Central memory CD4-positive, alpha-beta T cell (primary cell): ENCODE measurements around the gene NACC2.

ENCODE experiments used
- DNase-seq: peaks from one replicate; pipeline ENCODE4 v3.0.0; 2022

Gene NACC2

GRCh38 chr9:136007934-136008692 lies 87.0 kb downstream of the NACC2 start:
- DNase-seq, result no peak

- DNase-seq, result no peak
Measured at GRCh38 chr9:136007276-136007933, 87.7 kb downstream of the NACC2 start.

- no peak for DNase-seq
Measured at GRCh38 chr9:136006169-136006568, 88.9 kb downstream of the NACC2 start.

GRCh38 chr9:136004712-136005111 lies 90.4 kb downstream of the NACC2 start:
- no peak for DNase-seq

GRCh38 chr9:136004219-136004618 lies 90.9 kb downstream of the NACC2 start:
- DNase-seq, result no peak

- no peak for DNase-seq
Measured at GRCh38 chr9:136003411-136004218, 91.5 kb downstream of the NACC2 start.

GRCh38 chr9:136002881-136003280 lies 92.2 kb downstream of the NACC2 start:
- no peak for DNase-seq

GRCh38 chr9:136002215-136002614 lies 92.9 kb downstream of the NACC2 start:
- DNase-seq, result no peak

GRCh38 chr9:136001231-136001630 lies 93.9 kb downstream of the NACC2 start:
- DNase-seq, result no peak

GRCh38 chr9:135998410-135999071 lies 96.5 kb downstream of the NACC2 start:
- DNase-seq, result no peak

- no peak for DNase-seq
Measured at GRCh38 chr9:135998016-135998380, 97.1 kb downstream of the NACC2 start.

- no peak for DNase-seq
Measured at GRCh38 chr9:135997090-135998015, 97.7 kb downstream of the NACC2 start.

GRCh38 chr9:135995816-135996215 lies 99.3 kb downstream of the NACC2 start:
- DNase-seq, result no peak

GRCh38 chr9:135994501-135995192 lies 100.4 kb downstream of the NACC2 start:
- no peak for DNase-seq

- DNase-seq, result no peak
Measured at GRCh38 chr9:135993765-135994500, 101.2 kb downstream of the NACC2 start.

GRCh38 chr9:135993409-135993742 lies 101.7 kb downstream of the NACC2 start:
- no peak for DNase-seq

GRCh38 chr9:135992486-135993408 lies 102.3 kb downstream of the NACC2 start:
- peak; percentile 13 for DNase-seq

GRCh38 chr9:135991771-135992170 lies 103.3 kb downstream of the NACC2 start:
- DNase-seq, result no peak
